Gastrocnemius medialis (tissue), 4 donors: ENCODE measurements around the gene LRP5.

Experiments
- POLR2A ChIP-seq, 2 donors: fragments of 450-650 bp; IDR thresholded peaks; one replicate each; pipeline ENCODE4 v1.6.1; 2017; ENCODE audit warnings: antibody characterized with exemption in 2 of 2, mild to moderate bottlenecking in 2 of 2, moderate library complexity in 2 of 2
- TF ChIP-seq, protein P1 (sequence below), 5 experiments: fragments of 450-650 bp in 3 of 5; fragments of 200-600 bp in 2 of 5; sonication (generic) in 2 of 5; IDR thresholded peaks in 4 of 5; conservative IDR thresholded peaks in 1 of 5; 1 replicate in 4 of 5; 2 replicates in 1 of 5; pipeline ENCODE4 v1.5.1; 2016 to 2019; ENCODE audit warnings: antibody characterized with exemption in 5 of 5, mild to moderate bottlenecking in 3 of 5, moderate library complexity in 3 of 5

DNA sequence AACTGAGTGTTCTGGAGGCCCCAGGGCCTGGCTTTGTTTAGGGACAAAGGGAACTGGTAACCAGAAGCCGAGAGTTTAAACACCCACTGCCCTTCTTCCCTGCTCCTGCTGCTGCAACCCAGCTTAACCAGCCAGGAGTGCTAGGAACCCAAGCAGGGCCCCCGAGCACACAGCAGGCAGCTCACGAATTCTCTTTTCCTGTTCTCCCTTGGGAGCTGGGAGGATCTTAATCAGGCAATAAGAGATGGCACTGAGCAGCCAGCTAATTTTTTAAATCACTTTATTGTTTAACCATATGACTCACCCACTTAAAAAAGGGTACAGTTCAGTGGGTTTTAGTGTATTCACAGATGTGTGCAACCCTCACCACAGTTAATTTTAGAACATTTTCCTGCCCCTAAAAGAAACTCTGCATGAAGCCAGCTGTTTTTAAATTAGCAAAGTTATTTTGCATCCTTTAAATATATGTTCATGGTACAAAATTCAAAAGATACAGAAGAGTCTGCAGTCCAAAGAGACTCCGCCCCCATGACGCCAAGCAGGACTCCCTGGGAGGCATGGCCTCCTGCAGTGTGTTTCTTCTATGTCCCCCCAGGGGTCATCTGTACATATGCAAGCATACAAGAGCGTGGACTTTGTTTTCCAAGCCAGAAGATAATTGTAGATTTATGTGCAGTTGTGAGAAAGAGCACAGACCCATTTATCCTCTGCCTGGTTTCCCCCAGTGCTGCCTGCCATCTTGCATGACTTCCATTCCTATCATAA lies 129.3 kb downstream of the LRP5 start:
- TF ChIP-seq, protein P1, sequence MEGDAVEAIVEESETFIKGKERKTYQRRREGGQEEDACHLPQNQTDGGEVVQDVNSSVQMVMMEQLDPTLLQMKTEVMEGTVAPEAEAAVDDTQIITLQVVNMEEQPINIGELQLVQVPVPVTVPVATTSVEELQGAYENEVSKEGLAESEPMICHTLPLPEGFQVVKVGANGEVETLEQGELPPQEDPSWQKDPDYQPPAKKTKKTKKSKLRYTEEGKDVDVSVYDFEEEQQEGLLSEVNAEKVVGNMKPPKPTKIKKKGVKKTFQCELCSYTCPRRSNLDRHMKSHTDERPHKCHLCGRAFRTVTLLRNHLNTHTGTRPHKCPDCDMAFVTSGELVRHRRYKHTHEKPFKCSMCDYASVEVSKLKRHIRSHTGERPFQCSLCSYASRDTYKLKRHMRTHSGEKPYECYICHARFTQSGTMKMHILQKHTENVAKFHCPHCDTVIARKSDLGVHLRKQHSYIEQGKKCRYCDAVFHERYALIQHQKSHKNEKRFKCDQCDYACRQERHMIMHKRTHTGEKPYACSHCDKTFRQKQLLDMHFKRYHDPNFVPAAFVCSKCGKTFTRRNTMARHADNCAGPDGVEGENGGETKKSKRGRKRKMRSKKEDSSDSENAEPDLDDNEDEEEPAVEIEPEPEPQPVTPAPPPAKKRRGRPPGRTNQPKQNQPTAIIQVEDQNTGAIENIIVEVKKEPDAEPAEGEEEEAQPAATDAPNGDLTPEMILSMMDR (IDR thresholded peaks at IDR 0.05 in 4 of 5, conservative IDR thresholded peaks at IDR 0.05 in 1 of 5): no peak
- TF ChIP-seq POLR2A (IDR thresholded peaks at IDR 0.05): no peak
